Epithelial cell of esophagus (primary cell): ENCODE results near the gene LY86.
"Not testable (repeated sequence)": the region's sequence is repeated elsewhere in the genome, so short reads cannot be mapped to it uniquely, and the experiment has no call there.

Source experiments
- DNase-seq: peaks from one replicate; pipeline ENCODE4 v3.0.0; 2010; ENCODE audit warnings: low read depth
- H3K4me3 ChIP-seq: 2 replicates; pipeline ENCODE4 v1.5.1; 2011; ENCODE audit warnings: mild to moderate bottlenecking, low read length, control low read depth
- CTCF ChIP-seq: IDR thresholded peaks from 2 replicates; pipeline ENCODE4 v1.5.1; 2011; ENCODE audit warnings: low read depth, mild to moderate bottlenecking, low read length, control low read depth, inconsistent platforms; ENCODE audit not compliant: insufficient read depth; ENCODE audit errors: missing control alignments

LY86 gene

GRCh38 chr6:6612308-6612707 lies 23.8 kb downstream of the LY86 start:
- DNase-seq: no peak
- no peak overlapping the region for H3K4me3 ChIP-seq
- no peak for TF ChIP-seq CTCF

DNA sequence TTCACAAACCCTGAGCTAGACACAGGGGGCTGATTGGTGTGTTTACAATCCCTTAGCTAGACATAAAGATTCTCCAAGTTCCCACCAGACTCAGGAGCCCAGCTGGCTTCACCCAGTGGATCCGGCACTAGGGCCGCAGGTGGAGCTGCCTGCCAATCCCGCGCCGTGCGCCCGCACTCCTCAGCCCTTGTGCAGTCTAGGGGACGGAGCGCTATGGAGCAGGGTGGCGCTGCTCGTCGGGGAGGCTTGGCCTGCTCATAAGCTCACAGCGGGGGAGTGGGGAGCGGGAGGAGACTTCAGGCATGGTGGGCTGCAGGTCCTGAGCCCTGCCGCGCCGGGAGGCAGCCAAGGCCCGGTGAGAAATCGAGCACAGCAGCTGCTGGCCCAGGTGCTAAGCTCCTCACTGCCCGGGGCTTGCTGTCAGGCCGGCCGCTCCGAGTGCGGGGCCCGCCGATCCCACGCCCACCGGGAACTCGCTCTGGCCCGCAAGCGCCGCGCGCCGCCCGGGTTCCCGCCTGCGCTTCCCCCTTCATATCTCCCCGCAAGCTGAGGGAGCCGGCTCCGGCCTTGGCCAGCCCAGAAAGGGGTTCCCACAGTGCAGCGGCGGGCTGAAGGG lies 24.7 kb downstream of the LY86 start:
- not testable (repeated sequence) for H3K4me3 ChIP-seq, DNase-seq

GRCh38 chr6:6614096-6614982 lies 25.8 kb downstream of the LY86 start:
- DNase-seq: peak; percentile 17
- no peak overlapping the region for H3K4me3 ChIP-seq
- TF ChIP-seq CTCF: no peak

- no peak overlapping the region for H3K4me3 ChIP-seq
- TF ChIP-seq CTCF: no peak
- DNase-seq: no peak
Observed at GRCh38 chr6:6614983-6615349, 26.4 kb downstream of the LY86 start.

DNA sequence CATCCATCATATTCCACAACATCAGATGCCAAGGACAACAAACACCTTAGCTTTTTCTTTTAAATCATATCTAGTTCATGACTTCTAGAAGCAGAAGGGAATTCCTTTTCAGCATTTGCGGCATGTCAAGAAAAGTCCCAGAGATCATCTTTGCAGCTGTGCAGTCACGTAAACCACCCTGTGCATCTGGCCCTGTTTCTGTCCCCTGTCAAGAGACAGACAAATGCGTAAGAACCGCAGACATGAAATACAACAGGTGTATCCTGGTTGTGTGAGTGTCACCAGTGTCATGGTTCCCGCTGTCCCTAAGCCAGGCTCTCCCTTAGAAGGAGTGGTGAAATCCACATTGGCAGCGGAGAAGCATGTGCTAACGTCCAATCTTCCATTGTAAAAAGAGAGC lies 28.1 kb downstream of the LY86 start:
- no peak overlapping the region for H3K4me3 ChIP-seq
- TF ChIP-seq CTCF: no peak
- DNase-seq: no peak

- no peak overlapping the region for H3K4me3 ChIP-seq
- TF ChIP-seq CTCF: no peak
- no peak for DNase-seq
Observed at GRCh38 chr6:6619021-6619794, 30.7 kb downstream of the LY86 start.

DNA sequence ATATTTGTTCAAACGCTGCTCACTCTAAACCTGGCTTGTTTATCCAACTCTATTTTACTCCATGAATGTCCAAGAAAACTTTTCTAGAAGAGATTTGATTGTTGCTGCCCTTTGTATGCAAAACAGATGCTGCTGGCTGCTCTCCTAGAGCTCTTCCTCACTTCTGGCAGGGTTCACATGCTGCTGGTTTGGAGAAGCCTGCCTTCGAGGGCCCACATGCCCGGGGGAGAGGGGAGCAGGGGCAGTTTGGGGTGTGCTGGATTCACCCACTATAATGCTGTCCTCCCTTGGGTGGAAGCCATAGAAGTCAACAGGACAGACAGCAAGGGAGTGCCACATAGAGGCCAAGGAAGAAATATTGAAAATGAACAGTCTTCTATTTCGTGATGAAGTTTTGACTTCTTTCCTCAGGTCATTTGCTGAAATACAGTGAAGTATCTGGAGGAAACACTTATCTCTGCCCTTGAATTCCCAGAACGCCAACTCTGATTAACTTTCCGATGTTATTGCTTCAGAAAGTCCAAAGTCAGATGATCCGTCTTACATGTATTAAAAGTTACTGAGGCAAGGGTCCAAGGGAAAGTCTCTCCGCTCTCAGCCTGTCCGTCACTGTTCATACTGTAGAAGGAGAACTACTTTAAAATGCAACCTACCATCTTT lies 32.4 kb downstream of the LY86 start:
- H3K4me3 ChIP-seq: no peak overlapping the region
- no peak for DNase-seq
- no peak for TF ChIP-seq CTCF
